Lower lobe of right lung (tissue), 2 donors: Measurements from ENCODE around the gene BMPR2. TPM values are rescaled to one million over a fixed set of nuclear protein-coding genes. Genes with fewer than 3 reads are reported as not detected.
"Not testable (repeated sequence)": the region's sequence is repeated elsewhere in the genome, so short reads cannot be mapped to it uniquely, and the experiment has no call there.

Experiments
- ATAC-seq, 2 donors: fragments of 200-7000 bp; cut with Tn5 transposase; one replicate each; pipeline ENCODE4 v1.9.1; 2020 to 2022; ENCODE audit warnings: mild to moderate bottlenecking in 2 of 2, moderate library complexity in 2 of 2
- DNase-seq: peaks from one replicate; pipeline ENCODE4 v3.0.0-alpha.2; 2020
- H3K27ac ChIP-seq: fragments of 200-600 bp; one replicate; pipeline ENCODE4 v1.8.0; 2022
- H3K27me3 ChIP-seq: fragments of 200-600 bp; one replicate; pipeline ENCODE4 v1.8.0; 2022; ENCODE audit warnings: low read depth
- H3K36me3 ChIP-seq: fragments of 200-600 bp; one replicate; pipeline ENCODE4 v1.8.0; 2022; ENCODE audit warnings: mild to moderate bottlenecking
- H3K4me1 ChIP-seq: fragments of 200-600 bp; one replicate; pipeline ENCODE4 v1.8.0; 2022
- H3K4me3 ChIP-seq: fragments of 200-600 bp; one replicate; pipeline ENCODE4 v1.8.0; 2022; ENCODE audit warnings: mild to moderate bottlenecking
- H3K9me3 ChIP-seq: fragments of 200-600 bp; one replicate; pipeline ENCODE4 v1.8.0; 2022
- CTCF ChIP-seq: fragments of 200-600 bp; IDR thresholded peaks from one replicate; pipeline ENCODE4 v1.8.0; 2022; ENCODE audit warnings: antibody characterized with exemption, mild to moderate bottlenecking
- intact Hi-C: fragments of 100-400 bp; cut with DNase I; formaldehyde crosslinking; loops from one replicate; pipeline ENCODE4 v1.11.0; 2022
- total RNA-seq: library from RNA; stranded (reverse); fragmentation: NEBNext Ultra II Directional; extraction: Animal tissue kit (Norgen Biotek cat#: 25700); gene quantifications from one replicate; pipeline ENCODE4 v1.2.1, GENCODE V29; 2021
- donor health status: DM: no; HTN: yes; CAD: no; lungs with severe emphysema.

The BMPR2 gene
- total RNA-seq, 1 donor from 2014 or later: 137 TPM

- Histone ChIP-seq H3K4me3 (no peak overlapping the region), H3K27ac (no peak overlapping the region), H3K4me1 (peaks cover 11% of the 10 kb centered on the region), H3K27me3 (no peaks in the 10 kb centered on the region), H3K9me3 (no peaks in the 10 kb centered on the region), H3K36me3 (peaks cover 4% of the 10 kb centered on the region)
- DNase-seq: no peak
- no peak for TF ChIP-seq CTCF
- intact Hi-C loops: no loop called here
- no peak for ATAC-seq
Observed at GRCh38 chr2:202490479-202490878, 114.4 kb downstream of the BMPR2 start.

GRCh38 chr2:202491514-202491913, 115.4 kb downstream of the BMPR2 start:
- intact Hi-C loops: no loop called here
- Histone ChIP-seq H3K36me3 (peaks cover 4% of the 10 kb centered on the region), H3K9me3 (no peaks in the 10 kb centered on the region), H3K27ac (no peak overlapping the region), H3K4me3 (no peak overlapping the region), H3K4me1 (peaks cover 11% of the 10 kb centered on the region), H3K27me3 (no peaks in the 10 kb centered on the region)
- ATAC-seq (no peak), DNase-seq (no peak)
- TF ChIP-seq CTCF: no peak

- Histone ChIP-seq H3K4me3 (no peak overlapping the region), H3K36me3 (peaks cover 4% of the 10 kb centered on the region), H3K27ac (peak overlapping the region; percentile 7), H3K9me3 (no peaks in the 10 kb centered on the region), H3K27me3 (no peaks in the 10 kb centered on the region), H3K4me1 (peaks cover 11% of the 10 kb centered on the region)
- intact Hi-C loops: no loop called here
- no peak for TF ChIP-seq CTCF
- no peak for DNase-seq
- ATAC-seq: peak; percentile 48 to 52
Observed at GRCh38 chr2:202494300-202495229, 118.4 kb downstream of the BMPR2 start.

- Histone ChIP-seq H3K27me3 (no peaks in the 10 kb centered on the region), H3K9me3 (no peaks in the 10 kb centered on the region), H3K27ac (peak overlapping the region; percentile 7), H3K36me3 (no peaks in the 10 kb centered on the region), H3K4me1 (peaks cover 11% of the 10 kb centered on the region), H3K4me3 (no peak overlapping the region)
- no peak for ATAC-seq
- no peak for DNase-seq
- intact Hi-C loops: no loop called here
- TF ChIP-seq CTCF: no peak
Observed at GRCh38 chr2:202495230-202495604, 119.1 kb downstream of the BMPR2 start.

GRCh38 chr2:202496835-202497472, 120.8 kb downstream of the BMPR2 start:
- intact Hi-C loops, H3K4me3 ChIP-seq, H3K36me3 ChIP-seq, H3K27me3 ChIP-seq, H3K9me3 ChIP-seq, DNase-seq, ATAC-seq, H3K27ac ChIP-seq: not testable (repeated sequence)
- H3K4me1 ChIP-seq: peaks cover 11% of the 10 kb centered on the region

GRCh38 chr2:202497473-202497866, 121.3 kb downstream of the BMPR2 start:
- H3K4me3 ChIP-seq, H3K27ac ChIP-seq, ATAC-seq, DNase-seq, intact Hi-C loops, H3K27me3 ChIP-seq, H3K9me3 ChIP-seq, H3K36me3 ChIP-seq: not testable (repeated sequence)
- H3K4me1 ChIP-seq: peaks cover 11% of the 10 kb centered on the region

- H3K36me3 ChIP-seq, H3K27ac ChIP-seq, DNase-seq, ATAC-seq, H3K4me1 ChIP-seq, H3K9me3 ChIP-seq, H3K27me3 ChIP-seq, intact Hi-C loops, H3K4me3 ChIP-seq: not testable (repeated sequence)
Observed at GRCh38 chr2:202499841-202500240, 123.7 kb downstream of the BMPR2 start.

GRCh38 chr2:202503276-202503675, 127.1 kb downstream of the BMPR2 start:
- DNase-seq, H3K9me3 ChIP-seq, H3K36me3 ChIP-seq, ATAC-seq, intact Hi-C loops, H3K27me3 ChIP-seq, H3K4me1 ChIP-seq, H3K27ac ChIP-seq, H3K4me3 ChIP-seq: not testable (repeated sequence)
